H1 (cell line): ENCODE results near the gene KCTD2. TPM values are rescaled to one million over a fixed set of nuclear protein-coding genes. Genes with fewer than 3 reads are reported as not detected.

Experiments used
- CTCF ChIA-PET: fragments of 300-600 bp; sonication (Branson Sonifier 250); formaldehyde crosslinking; loops from one replicate; lab custom pipeline; 2021; ENCODE audit not compliant: partially characterized antibody; lab: Charles Lee
- POLR2A ChIA-PET: fragments of 300-600 bp; sonication (Branson Sonifier 250); formaldehyde crosslinking; loops from one replicate; lab custom pipeline; 2021; ENCODE audit warnings: inconsistent platforms; ENCODE audit not compliant: partially characterized antibody; lab: Charles Lee
- DNase-seq, 2 experiments: peaks; one replicate each; pipeline versions ENCODE4 v3.0.0 to v3.0.0-alpha.2; 2010 to 2022; ENCODE audit warnings: low spot score in 2 of 2, low read depth in 1 of 2, mixed read lengths in 1 of 2
- FAIRE-seq: peaks from 2 replicates; lab custom pipeline; 2011; peaks lifted over from hg19 to GRCh38; lab: Jason Lieb, UNC
- H2AFZ ChIP-seq: 2 replicates; pipeline ENCODE4 v1.8.1; 2012; ENCODE audit warnings: low read length, inconsistent platforms
- H2AK5ac ChIP-seq: 2 replicates; pipeline ENCODE4 v1.6.1; 2013; ENCODE audit warnings: low read depth, low read length
- H2BK120ac ChIP-seq: replicated peaks from 2 replicates; pipeline ENCODE3; 2013; ENCODE audit warnings: low read depth, low read length, inconsistent platforms
- H2BK12ac ChIP-seq: 2 replicates; pipeline ENCODE4 v1.6.1; 2013; ENCODE audit warnings: low read depth, low read length
- H2BK15ac ChIP-seq: 2 replicates; pipeline ENCODE4 v1.6.1; 2013; ENCODE audit warnings: low read length
- H2BK20ac ChIP-seq: 2 replicates; pipeline ENCODE4 v1.6.1; 2013; ENCODE audit warnings: low read length
- H2BK5ac ChIP-seq: 2 replicates; pipeline ENCODE4 v1.6.1; 2013; ENCODE audit warnings: low read depth, low read length
- H3K14ac ChIP-seq: 2 replicates; pipeline ENCODE4 v1.6.1; 2013; ENCODE audit warnings: inconsistent platforms; ENCODE audit not compliant: insufficient read length
- H3K18ac ChIP-seq: 2 replicates; pipeline ENCODE4 v1.6.1; 2013; ENCODE audit warnings: low read length; ENCODE audit errors: extremely low read depth
- H3K23ac ChIP-seq: 2 replicates; pipeline ENCODE4 v1.6.1; 2013; ENCODE audit warnings: inconsistent platforms; ENCODE audit not compliant: insufficient read length
- H3K23me2 ChIP-seq: 2 replicates; pipeline ENCODE4 v1.6.1; 2013; ENCODE audit warnings: low read depth, low read length
- H3K27ac ChIP-seq: 2 replicates; pipeline ENCODE4 v1.6.1; 2011; ENCODE audit warnings: low read depth, low read length, inconsistent platforms
- H3K27me3 ChIP-seq, 4 experiments: replicated peaks in 1 of 4; 1 replicate in 1 of 4; 2 replicates in 3 of 4; pipeline versions ENCODE4 v1.6.1 to v1.8.1; 2011 to 2013; ENCODE audit warnings: low read length in 3 of 4, mild to moderate bottlenecking in 3 of 4, inconsistent platforms in 2 of 4, mixed read lengths in 2 of 4, moderate library complexity in 1 of 4; ENCODE audit not compliant: control insufficient read depth in 3 of 4, insufficient read depth in 3 of 4; ENCODE audit errors: extremely low read depth in 1 of 4
- H3K36me3 ChIP-seq, 4 experiments: 2 replicates each; pipeline versions ENCODE4 v1.6.1 to v1.8.1; 2011 to 2013; ENCODE audit warnings: mild to moderate bottlenecking in 4 of 4, low read length in 3 of 4, moderate library complexity in 2 of 4, control low read depth in 1 of 4, inconsistent platforms in 1 of 4; ENCODE audit not compliant: insufficient read depth in 4 of 4, control insufficient read depth in 2 of 4
- H3K4ac ChIP-seq: replicated peaks from 2 replicates; pipeline ENCODE3; 2013; ENCODE audit warnings: low read length, low read depth, mixed read lengths, inconsistent platforms; ENCODE audit not compliant: insufficient read length
- H3K4me1 ChIP-seq, 4 experiments: replicated peaks in 1 of 4; 1 replicate in 1 of 4; 2 replicates in 3 of 4; pipeline versions ENCODE4 v1.6.1 to v1.8.1; 2011 to 2013; ENCODE audit warnings: low read length in 3 of 4, inconsistent platforms in 2 of 4, mixed read lengths in 1 of 4; ENCODE audit not compliant: insufficient read depth in 4 of 4, control insufficient read depth in 3 of 4
- H3K4me2 ChIP-seq, 2 experiments: 2 replicates each; pipeline versions ENCODE4 v1.6.1 to v1.8.1; 2011 to 2013; ENCODE audit warnings: low read depth in 2 of 2, low read length in 2 of 2, control low read depth in 1 of 2, inconsistent platforms in 1 of 2, mild to moderate bottlenecking in 1 of 2; ENCODE audit not compliant: insufficient read depth in 1 of 2
- H3K4me3 ChIP-seq, 4 experiments: fragments of 200-600, 300-600 bp in 1 of 4; sonication (generic), shearing (Covaris generic), sonication (Bioruptor Twin) in 1 of 4; 2 replicates each; pipeline versions ENCODE4 v1.5.1 to v1.8.1; 2011 to 2016; ENCODE audit warnings: low read length in 4 of 4, low read depth in 3 of 4, control low read depth in 2 of 4, inconsistent platforms in 2 of 4, mild to moderate bottlenecking in 2 of 4, mixed read lengths in 1 of 4, moderate library complexity in 1 of 4; ENCODE audit not compliant: insufficient read depth in 2 of 4; ENCODE audit errors: extremely low read depth in 1 of 4
- H3K56ac ChIP-seq: replicated peaks from 2 replicates; pipeline ENCODE3; 2013; ENCODE audit warnings: low read depth, mild to moderate bottlenecking, mixed read lengths, low read length, inconsistent platforms; ENCODE audit not compliant: insufficient read length
- H3K79me1 ChIP-seq: 2 replicates; pipeline ENCODE4 v1.6.1; 2013; ENCODE audit warnings: low read depth, low read length, control low read depth
- H3K79me2 ChIP-seq, 2 experiments: 2 replicates each; pipeline versions ENCODE4 v1.6.1 to v1.8.1; 2012 to 2013; ENCODE audit warnings: low read length in 2 of 2, mild to moderate bottlenecking in 2 of 2, inconsistent platforms in 1 of 2; ENCODE audit not compliant: insufficient read depth in 2 of 2, control insufficient read depth in 1 of 2
- H3K9ac ChIP-seq, 4 experiments: replicated peaks in 1 of 4; 1 replicate in 1 of 4; 2 replicates in 3 of 4; pipeline versions ENCODE4 v1.6.1 to v1.8.1; 2011 to 2013; ENCODE audit warnings: low read depth in 3 of 4, low read length in 3 of 4, control low read depth in 2 of 4, mild to moderate bottlenecking in 2 of 4, moderate library complexity in 2 of 4, inconsistent platforms in 1 of 4; ENCODE audit errors: extremely low read depth in 1 of 4
- H3K9me3 ChIP-seq, 2 experiments: 2 replicates each; pipeline versions ENCODE4 v1.6.1 to v1.8.1; 2012 to 2013; ENCODE audit warnings: mild to moderate bottlenecking in 2 of 2, moderate library complexity in 2 of 2, control low read depth in 1 of 2, inconsistent platforms in 1 of 2, low read depth in 1 of 2, low read length in 1 of 2, mixed read lengths in 1 of 2; ENCODE audit not compliant: insufficient read depth in 2 of 2
- H4K20me1 ChIP-seq, 2 experiments: replicated peaks in 1 of 2; 2 replicates each; pipeline versions ENCODE3 to v1.8.1; 2011 to 2013; ENCODE audit warnings: inconsistent platforms in 2 of 2, low read length in 2 of 2, mild to moderate bottlenecking in 1 of 2; ENCODE audit not compliant: insufficient read depth in 2 of 2, control insufficient read depth in 1 of 2
- H4K5ac ChIP-seq: 2 replicates; pipeline ENCODE4 v1.6.1; 2013; ENCODE audit warnings: low read length, low read depth, mixed read lengths, inconsistent platforms; ENCODE audit not compliant: insufficient read length
- H4K8ac ChIP-seq: 2 replicates; pipeline ENCODE4 v1.8.0; 2013; ENCODE audit warnings: mild to moderate bottlenecking, moderate library complexity, low read length, inconsistent platforms; ENCODE audit not compliant: insufficient read depth; ENCODE audit errors: extremely low read depth
- H4K91ac ChIP-seq: replicated peaks from 2 replicates; pipeline ENCODE3; 2013; ENCODE audit warnings: low read length, mixed read lengths, inconsistent platforms; ENCODE audit not compliant: insufficient read length
- CBX8 ChIP-seq: fragments of 300-800, 300-1000 bp; sonication (generic); IDR thresholded peaks from 2 replicates; pipeline ENCODE4 v1.7.1; 2016; ENCODE audit warnings: low read depth, low read length, borderline replicate concordance
- POLR2AphosphoS5 ChIP-seq: IDR thresholded peaks from 2 replicates; pipeline ENCODE4 v1.6.1; 2011; ENCODE audit warnings: low read depth, low read length
- YY1 ChIP-seq: IDR thresholded peaks from 2 replicates; pipeline ENCODE4 v1.6.1; 2011; ENCODE audit warnings: low read depth, mild to moderate bottlenecking, low read length
- WGBS, 2 experiments: shearing (Covaris generic) in 1 of 2; methylation state at CpG; one replicate each; pipeline versions ENCODE4 v1.1.6 to v1.1.7; 2013 to 2015; ENCODE audit warnings: low lambda C conversion rate in 2 of 2, mixed read lengths in 2 of 2, inconsistent platforms in 1 of 2, low coverage in 1 of 2, missing lambda C conversion rate in 1 of 2; ENCODE audit not compliant: insufficient replicate concordance in 2 of 2, insufficient coverage in 1 of 2, insufficient read length in 1 of 2; ENCODE audit errors: extremely low coverage in 1 of 2, missing lambda C conversion rate in 1 of 2; 5-methylcytosine and 5-hydroxymethylcytosine counted together
- polyA plus RNA-seq, 7 experiments: library from polyadenylated mRNA; depleted of rRNA in 3 of 7; stranded (reverse) in 5 of 7; unstranded in 2 of 7; fragments of >200 nt in 5 of 7; fragments of 200-250 nt in 2 of 7; gene quantifications; 1 replicate in 5 of 7; 2 replicates in 1 of 7; 4 replicates in 1 of 7; pipeline versions ENCODE4 v1.2.1 to v1.2.3, GENCODE V29; 2011 to 2013; ENCODE audit warnings: missing spikeins in 2 of 7, mixed read lengths in 2 of 7
- total RNA-seq: library from RNA; stranded (reverse); fragmentation: NEBNext Ultra II Directional; extraction: Animal tissue kit (Norgen Biotek cat#: 25700); gene quantifications from 2 replicates; pipeline ENCODE4 v1.2.1, GENCODE V29; 2021

Gene KCTD2
- total and polyA plus RNA-seq, 2 of the 8 experiments (the other 6 are each of a cell fraction or from before 2014, with no cell fraction given), result 33.7 to 36.8 TPM

DNA sequence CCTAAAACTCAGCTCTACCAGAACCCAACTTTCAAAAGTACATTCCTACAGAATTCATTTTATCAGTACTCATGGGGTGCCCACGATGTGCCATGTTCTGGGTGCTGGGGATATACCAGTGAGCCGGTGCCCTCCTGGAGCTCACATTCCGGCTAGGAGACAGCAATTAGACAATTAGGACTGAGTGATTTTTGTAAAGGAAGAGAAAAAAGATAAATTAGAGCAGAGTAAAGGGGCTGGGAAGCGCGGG is 35.0 kb upstream of the KCTD2 start:
- peak overlapping the region; percentile 78 for H3K56ac ChIP-seq
- H4K8ac ChIP-seq, result peak overlapping the region; percentile 79; the same call in 1 of the 2 replicates
- no peak overlapping the region for H2BK15ac ChIP-seq
- peak overlapping the region; percentile 82 for H4K91ac ChIP-seq
- peak overlapping the region; percentile 20 for H4K5ac ChIP-seq
- no peaks in the 10 kb centered on the region for H4K20me1 ChIP-seq
- H2AK5ac ChIP-seq, result no peak overlapping the region
- H2BK12ac ChIP-seq, result peak overlapping the region; percentile 75; the same call in 1 of the 2 replicates
- no peak overlapping the region for H3K14ac ChIP-seq
- no peak for TF ChIP-seq CBX8
- no peak for TF ChIP-seq YY1
- TF ChIP-seq POLR2AphosphoS5, result no peak
- H3K79me2 ChIP-seq, result peaks cover 0 to 14% of the 10 kb centered on the region in 2 experiments; a peak in 2 of 4 replicates
- H3K27me3 ChIP-seq, result no peaks in the 10 kb centered on the region
- POLR2A ChIA-PET, result interaction anchor here (0.7 to 5.8 kb wide), 33 partner anchors 8 to 394 kb away, joined by 3 to 87 read pairs (median 5); partner anchors contain the start of genes ATP5PD, CDR2L, GRB2 and HID1
- peak overlapping the region in 3 of 4 experiments; percentile 22 to 51 (median 35); a peak in 3 of 7 replicates for H3K9ac ChIP-seq
- H3K79me1 ChIP-seq, result no peaks in the 10 kb centered on the region; the same call in 1 of the 2 replicates
- peaks cover 0 to 15% (median 4%) of the 10 kb centered on the region in 4 experiments; a peak in 5 of 7 replicates for H3K4me1 ChIP-seq
- no peak overlapping the region for H2AFZ ChIP-seq
- peak overlapping the region; percentile 31 to 84 (median 41) for H3K4me3 ChIP-seq
- no peak overlapping the region for H2BK20ac ChIP-seq
- peaks cover 0 to 4% (median 0%) of the 10 kb centered on the region in 4 experiments; a peak in 4 of 8 replicates for H3K36me3 ChIP-seq
- no peak overlapping the region for H3K23ac ChIP-seq
- H3K4ac ChIP-seq, result peak overlapping the region; percentile 84
- CTCF ChIA-PET, result interaction anchor here (0.7 to 20.3 kb wide), 24 partner anchors 10 to 267 kb away, joined by 3 to 345 read pairs (median 5); partner anchors contain the start of gene CDR2L
- H2BK120ac ChIP-seq, result no peak overlapping the region
- H3K4me2 ChIP-seq, result peak overlapping the region; percentile 66 to 84
- peaks cover 6% of the 10 kb centered on the region; the same call in 1 of the 2 replicates for H3K23me2 ChIP-seq
- WGBS, 2 experiments, result 35% methylated on average over 5 of the region's 5 CpGs; no CpG with 5 or more reads in 1 of the 2 experiments
- peak overlapping the region; percentile 46; the same call in 1 of the 2 replicates for H3K27ac ChIP-seq
- peak overlapping the region; percentile 48; the same call in 1 of the 2 replicates for H3K18ac ChIP-seq
- H3K9me3 ChIP-seq, result no peaks in the 10 kb centered on the region
- H2BK5ac ChIP-seq, result peak overlapping the region; percentile 6
- no peak for DNase-seq
- FAIRE-seq, result no peak
